H1 (cell line): ENCODE results near the gene TMIGD2. TPM values are rescaled to one million over a fixed set of nuclear protein-coding genes. Genes with fewer than 3 reads are reported as not detected.

ENCODE experiments used
- CTCF ChIA-PET: fragments of 300-600 bp; sonication (Branson Sonifier 250); formaldehyde crosslinking; loops from one replicate; lab custom pipeline; 2021; ENCODE audit not compliant: partially characterized antibody; lab: Charles Lee
- POLR2A ChIA-PET: fragments of 300-600 bp; sonication (Branson Sonifier 250); formaldehyde crosslinking; loops from one replicate; lab custom pipeline; 2021; ENCODE audit warnings: inconsistent platforms; ENCODE audit not compliant: partially characterized antibody; lab: Charles Lee
- DNase-seq, 2 experiments: peaks; one replicate each; pipeline versions ENCODE4 v3.0.0 to v3.0.0-alpha.2; 2010 to 2022; ENCODE audit warnings: low spot score in 2 of 2, low read depth in 1 of 2, mixed read lengths in 1 of 2
- FAIRE-seq: peaks from 2 replicates; lab custom pipeline; 2011; peaks lifted over from hg19 to GRCh38; lab: Jason Lieb, UNC
- H2AFZ ChIP-seq: 2 replicates; pipeline ENCODE4 v1.8.1; 2012; ENCODE audit warnings: low read length, inconsistent platforms
- H2AK5ac ChIP-seq: 2 replicates; pipeline ENCODE4 v1.6.1; 2013; ENCODE audit warnings: low read depth, low read length
- H2BK120ac ChIP-seq: replicated peaks from 2 replicates; pipeline ENCODE3; 2013; ENCODE audit warnings: low read depth, low read length, inconsistent platforms
- H2BK12ac ChIP-seq: 2 replicates; pipeline ENCODE4 v1.6.1; 2013; ENCODE audit warnings: low read depth, low read length
- H2BK15ac ChIP-seq: 2 replicates; pipeline ENCODE4 v1.6.1; 2013; ENCODE audit warnings: low read length
- H2BK20ac ChIP-seq: 2 replicates; pipeline ENCODE4 v1.6.1; 2013; ENCODE audit warnings: low read length
- H2BK5ac ChIP-seq: 2 replicates; pipeline ENCODE4 v1.6.1; 2013; ENCODE audit warnings: low read depth, low read length
- H3K14ac ChIP-seq: 2 replicates; pipeline ENCODE4 v1.6.1; 2013; ENCODE audit warnings: inconsistent platforms; ENCODE audit not compliant: insufficient read length
- H3K18ac ChIP-seq: 2 replicates; pipeline ENCODE4 v1.6.1; 2013; ENCODE audit warnings: low read length; ENCODE audit errors: extremely low read depth
- H3K23ac ChIP-seq: 2 replicates; pipeline ENCODE4 v1.6.1; 2013; ENCODE audit warnings: inconsistent platforms; ENCODE audit not compliant: insufficient read length
- H3K23me2 ChIP-seq: 2 replicates; pipeline ENCODE4 v1.6.1; 2013; ENCODE audit warnings: low read depth, low read length
- H3K27ac ChIP-seq: 2 replicates; pipeline ENCODE4 v1.6.1; 2011; ENCODE audit warnings: low read depth, low read length, inconsistent platforms
- H3K27me3 ChIP-seq, 4 experiments: replicated peaks in 1 of 4; 1 replicate in 1 of 4; 2 replicates in 3 of 4; pipeline versions ENCODE4 v1.6.1 to v1.8.1; 2011 to 2013; ENCODE audit warnings: low read length in 3 of 4, mild to moderate bottlenecking in 3 of 4, inconsistent platforms in 2 of 4, mixed read lengths in 2 of 4, moderate library complexity in 1 of 4; ENCODE audit not compliant: control insufficient read depth in 3 of 4, insufficient read depth in 3 of 4; ENCODE audit errors: extremely low read depth in 1 of 4
- H3K36me3 ChIP-seq, 4 experiments: 2 replicates each; pipeline versions ENCODE4 v1.6.1 to v1.8.1; 2011 to 2013; ENCODE audit warnings: mild to moderate bottlenecking in 4 of 4, low read length in 3 of 4, moderate library complexity in 2 of 4, control low read depth in 1 of 4, inconsistent platforms in 1 of 4; ENCODE audit not compliant: insufficient read depth in 4 of 4, control insufficient read depth in 2 of 4
- H3K4ac ChIP-seq: replicated peaks from 2 replicates; pipeline ENCODE3; 2013; ENCODE audit warnings: low read length, low read depth, mixed read lengths, inconsistent platforms; ENCODE audit not compliant: insufficient read length
- H3K4me1 ChIP-seq, 4 experiments: replicated peaks in 1 of 4; 1 replicate in 1 of 4; 2 replicates in 3 of 4; pipeline versions ENCODE4 v1.6.1 to v1.8.1; 2011 to 2013; ENCODE audit warnings: low read length in 3 of 4, inconsistent platforms in 2 of 4, mixed read lengths in 1 of 4; ENCODE audit not compliant: insufficient read depth in 4 of 4, control insufficient read depth in 3 of 4
- H3K4me2 ChIP-seq, 2 experiments: 2 replicates each; pipeline versions ENCODE4 v1.6.1 to v1.8.1; 2011 to 2013; ENCODE audit warnings: low read depth in 2 of 2, low read length in 2 of 2, control low read depth in 1 of 2, inconsistent platforms in 1 of 2, mild to moderate bottlenecking in 1 of 2; ENCODE audit not compliant: insufficient read depth in 1 of 2
- H3K4me3 ChIP-seq, 4 experiments: fragments of 200-600, 300-600 bp in 1 of 4; sonication (generic), shearing (Covaris generic), sonication (Bioruptor Twin) in 1 of 4; 2 replicates each; pipeline versions ENCODE4 v1.5.1 to v1.8.1; 2011 to 2016; ENCODE audit warnings: low read length in 4 of 4, low read depth in 3 of 4, control low read depth in 2 of 4, inconsistent platforms in 2 of 4, mild to moderate bottlenecking in 2 of 4, mixed read lengths in 1 of 4, moderate library complexity in 1 of 4; ENCODE audit not compliant: insufficient read depth in 2 of 4; ENCODE audit errors: extremely low read depth in 1 of 4
- H3K56ac ChIP-seq: replicated peaks from 2 replicates; pipeline ENCODE3; 2013; ENCODE audit warnings: low read depth, mild to moderate bottlenecking, mixed read lengths, low read length, inconsistent platforms; ENCODE audit not compliant: insufficient read length
- H3K79me1 ChIP-seq: 2 replicates; pipeline ENCODE4 v1.6.1; 2013; ENCODE audit warnings: low read depth, low read length, control low read depth
- H3K79me2 ChIP-seq, 2 experiments: 2 replicates each; pipeline versions ENCODE4 v1.6.1 to v1.8.1; 2012 to 2013; ENCODE audit warnings: low read length in 2 of 2, mild to moderate bottlenecking in 2 of 2, inconsistent platforms in 1 of 2; ENCODE audit not compliant: insufficient read depth in 2 of 2, control insufficient read depth in 1 of 2
- H3K9ac ChIP-seq, 4 experiments: replicated peaks in 1 of 4; 1 replicate in 1 of 4; 2 replicates in 3 of 4; pipeline versions ENCODE4 v1.6.1 to v1.8.1; 2011 to 2013; ENCODE audit warnings: low read depth in 3 of 4, low read length in 3 of 4, control low read depth in 2 of 4, mild to moderate bottlenecking in 2 of 4, moderate library complexity in 2 of 4, inconsistent platforms in 1 of 4; ENCODE audit errors: extremely low read depth in 1 of 4
- H3K9me3 ChIP-seq, 2 experiments: 2 replicates each; pipeline versions ENCODE4 v1.6.1 to v1.8.1; 2012 to 2013; ENCODE audit warnings: mild to moderate bottlenecking in 2 of 2, moderate library complexity in 2 of 2, control low read depth in 1 of 2, inconsistent platforms in 1 of 2, low read depth in 1 of 2, low read length in 1 of 2, mixed read lengths in 1 of 2; ENCODE audit not compliant: insufficient read depth in 2 of 2
- H4K20me1 ChIP-seq, 2 experiments: replicated peaks in 1 of 2; 2 replicates each; pipeline versions ENCODE3 to v1.8.1; 2011 to 2013; ENCODE audit warnings: inconsistent platforms in 2 of 2, low read length in 2 of 2, mild to moderate bottlenecking in 1 of 2; ENCODE audit not compliant: insufficient read depth in 2 of 2, control insufficient read depth in 1 of 2
- H4K5ac ChIP-seq: 2 replicates; pipeline ENCODE4 v1.6.1; 2013; ENCODE audit warnings: low read length, low read depth, mixed read lengths, inconsistent platforms; ENCODE audit not compliant: insufficient read length
- H4K8ac ChIP-seq: 2 replicates; pipeline ENCODE4 v1.8.0; 2013; ENCODE audit warnings: mild to moderate bottlenecking, moderate library complexity, low read length, inconsistent platforms; ENCODE audit not compliant: insufficient read depth; ENCODE audit errors: extremely low read depth
- H4K91ac ChIP-seq: replicated peaks from 2 replicates; pipeline ENCODE3; 2013; ENCODE audit warnings: low read length, mixed read lengths, inconsistent platforms; ENCODE audit not compliant: insufficient read length
- ASH2L ChIP-seq: fragments of 200-600, 300-600 bp; sonication (generic); IDR thresholded peaks from one replicate; pipeline ENCODE4 v1.7.1; 2017; ENCODE audit warnings: low read length
- CREB1 ChIP-seq: IDR thresholded peaks from 2 replicates; pipeline ENCODE4 v1.6.1; 2012; ENCODE audit warnings: inconsistent platforms
- KDM4A ChIP-seq: IDR thresholded peaks from one replicate; pipeline ENCODE4 v1.7.1; 2012; ENCODE audit warnings: low read depth, mild to moderate bottlenecking, moderate library complexity, low read length, inconsistent platforms; ENCODE audit not compliant: severe bottlenecking
- NRF1 ChIP-seq: IDR thresholded peaks from 2 replicates; pipeline ENCODE4 v1.6.1; 2011; ENCODE audit warnings: mild to moderate bottlenecking, low read depth, low read length, improper control_type of control experiment
- PHF8 ChIP-seq: fragments of 200-600 bp; sonication (generic); conservative IDR thresholded peaks from 2 replicates; pipeline ENCODE4 v1.7.1; 2012; ENCODE audit warnings: low read depth, mild to moderate bottlenecking, inconsistent platforms, low read length, moderate library complexity
- SAP30 ChIP-seq: fragments of 300-600 bp; sonication (generic); IDR thresholded peaks from 2 replicates; pipeline ENCODE4 v1.7.1; 2012; ENCODE audit warnings: low read length, moderate library complexity, mild to moderate bottlenecking, inconsistent platforms; ENCODE audit not compliant: insufficient read depth, insufficient replicate concordance
- USF2 ChIP-seq: IDR thresholded peaks from 2 replicates; pipeline ENCODE4 v1.6.1; 2011; ENCODE audit warnings: low read length, improper control_type of control experiment
- YY1 ChIP-seq: IDR thresholded peaks from 2 replicates; pipeline ENCODE4 v1.6.1; 2011; ENCODE audit warnings: low read depth, mild to moderate bottlenecking, low read length
- WGBS, 2 experiments: shearing (Covaris generic) in 1 of 2; methylation state at CpG; one replicate each; pipeline versions ENCODE4 v1.1.6 to v1.1.7; 2013 to 2015; ENCODE audit warnings: low lambda C conversion rate in 2 of 2, mixed read lengths in 2 of 2, inconsistent platforms in 1 of 2, low coverage in 1 of 2, missing lambda C conversion rate in 1 of 2; ENCODE audit not compliant: insufficient replicate concordance in 2 of 2, insufficient coverage in 1 of 2, insufficient read length in 1 of 2; ENCODE audit errors: extremely low coverage in 1 of 2, missing lambda C conversion rate in 1 of 2; 5-methylcytosine and 5-hydroxymethylcytosine counted together
- polyA plus RNA-seq, 7 experiments: library from polyadenylated mRNA; depleted of rRNA in 3 of 7; stranded (reverse) in 5 of 7; unstranded in 2 of 7; fragments of >200 nt in 5 of 7; fragments of 200-250 nt in 2 of 7; gene quantifications; 1 replicate in 5 of 7; 2 replicates in 1 of 7; 4 replicates in 1 of 7; pipeline versions ENCODE4 v1.2.1 to v1.2.3, GENCODE V29; 2011 to 2013; ENCODE audit warnings: missing spikeins in 2 of 7, mixed read lengths in 2 of 7
- total RNA-seq: library from RNA; stranded (reverse); fragmentation: NEBNext Ultra II Directional; extraction: Animal tissue kit (Norgen Biotek cat#: 25700); gene quantifications from 2 replicates; pipeline ENCODE4 v1.2.1, GENCODE V29; 2021

The TMIGD2 gene
- total and polyA plus RNA-seq, 2 of the 8 experiments (the other 6 are each of a cell fraction or from before 2014, with no cell fraction given), result 0.39 to 0.41 TPM

GRCh38 chr19:4343370-4344307 lies 41.5 kb upstream of the TMIGD2 start, which contains the start of gene MPND:
TSS of gene MPND (plus strand) at chr19:4343562. CDS start at chr19:4343594, 32 bp downstream.
- CTCF ChIA-PET, result interaction anchor here (0.5 to 20.4 kb wide), 12 partner anchors 9 to 192 kb away, joined by 3 to 311 read pairs (median 3); partner anchors contain the start of gene SHD
- FAIRE-seq, result no peak
- 36% methylated on average over 14 of the region's 101 CpGs; no CpG with 5 or more reads in 1 of the 2 experiments for WGBS, 2 experiments

More at GRCh38 chr19:4343370-4344307, 41.5 kb upstream of the TMIGD2 start, which contains the start of gene MPND:
- Histone ChIP-seq H3K79me1 (no peaks in the 10 kb centered on the region), H3K18ac (peak within 1 kb of the TSS; percentile 99), H2BK20ac (peak within 1 kb of the TSS; percentile 9; the same call in 1 of the 2 replicates), H2BK15ac (no peak within 1 kb of the TSS), H3K14ac (no peak within 1 kb of the TSS), H2BK120ac (peak within 1 kb of the TSS; percentile 60), H3K27me3 (no peaks in the 10 kb centered on the region), H4K20me1 (peaks cover 0 to 5% of the 10 kb centered on the region in 2 experiments), H3K36me3 (peaks cover 0 to 12% (median 3%) of the 10 kb centered on the region in 4 experiments; a peak in 2 of 8 replicates), H2BK5ac (peak within 1 kb of the TSS; percentile 93), H3K56ac (peak within 1 kb of the TSS; percentile 98), H3K27ac (peak within 1 kb of the TSS; percentile 96), H3K23ac (no peak within 1 kb of the TSS), H4K5ac (peak within 1 kb of the TSS; percentile 98), H2BK12ac (no peak within 1 kb of the TSS; the same call in 1 of the 2 replicates), H4K91ac (peak within 1 kb of the TSS; percentile 100), H3K4me1 (peaks cover 0 to 13% (median 4%) of the 10 kb centered on the region in 4 experiments; a peak in 6 of 7 replicates), H3K79me2 (peaks cover 0 to 5% of the 10 kb centered on the region in 2 experiments; a peak in 1 of 4 replicates), H3K9ac (peak within 1 kb of the TSS; percentile 78 to 91 (median 90)), H2AK5ac (no peak within 1 kb of the TSS), H3K23me2 (peaks cover 11% of the 10 kb centered on the region), H3K9me3 (no peaks in the 10 kb centered on the region), H2AFZ (peak within 1 kb of the TSS; percentile 91), H3K4me2 (peak within 1 kb of the TSS; percentile 62 to 99), H3K4ac (peak within 1 kb of the TSS; percentile 100), H3K4me3 (peak within 1 kb of the TSS; percentile 66 to 92 (median 78)), H4K8ac (peak within 1 kb of the TSS; percentile 97)
- TF ChIP-seq YY1 (peak; percentile 54; the same call in 1 of the 2 replicates), KDM4A (peak; percentile 40), NRF1 (no peak), ASH2L (peak; percentile 5), USF2 (0 out of 2 replicates have a peak, but pooled peaks have one; percentile 3), SAP30 (no peak), CREB1 (peak; percentile 72; the same call in 1 of the 2 replicates), PHF8 (peak; percentile 16)
- POLR2A ChIA-PET, result interaction anchor here (0.5 to 5.6 kb wide), 35 partner anchors 10 to 1484 kb away, joined by 3 to 72 read pairs (median 4); partner anchors contain the start of genes CHAF1A, FSD1 and YJU2
- DNase-seq, result peak in 1 of 2 experiments; percentile 94
